ENCODE data around the gene TAOK2.

The TAOK2 gene

GRCh38 chr16:29975134-29975538 lies 1.5 kb downstream of the TAOK2 start:
- H3K9ac ChIP-seq (ENCODE audit: low read length) = peak overlapping the region; percentile 95
- no peaks in the 10 kb centered on the region for H3K9me3 ChIP-seq (ENCODE audit: low read length)
- TF ChIP-seq, protein P1, sequence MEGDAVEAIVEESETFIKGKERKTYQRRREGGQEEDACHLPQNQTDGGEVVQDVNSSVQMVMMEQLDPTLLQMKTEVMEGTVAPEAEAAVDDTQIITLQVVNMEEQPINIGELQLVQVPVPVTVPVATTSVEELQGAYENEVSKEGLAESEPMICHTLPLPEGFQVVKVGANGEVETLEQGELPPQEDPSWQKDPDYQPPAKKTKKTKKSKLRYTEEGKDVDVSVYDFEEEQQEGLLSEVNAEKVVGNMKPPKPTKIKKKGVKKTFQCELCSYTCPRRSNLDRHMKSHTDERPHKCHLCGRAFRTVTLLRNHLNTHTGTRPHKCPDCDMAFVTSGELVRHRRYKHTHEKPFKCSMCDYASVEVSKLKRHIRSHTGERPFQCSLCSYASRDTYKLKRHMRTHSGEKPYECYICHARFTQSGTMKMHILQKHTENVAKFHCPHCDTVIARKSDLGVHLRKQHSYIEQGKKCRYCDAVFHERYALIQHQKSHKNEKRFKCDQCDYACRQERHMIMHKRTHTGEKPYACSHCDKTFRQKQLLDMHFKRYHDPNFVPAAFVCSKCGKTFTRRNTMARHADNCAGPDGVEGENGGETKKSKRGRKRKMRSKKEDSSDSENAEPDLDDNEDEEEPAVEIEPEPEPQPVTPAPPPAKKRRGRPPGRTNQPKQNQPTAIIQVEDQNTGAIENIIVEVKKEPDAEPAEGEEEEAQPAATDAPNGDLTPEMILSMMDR (IDR thresholded peaks at IDR 0.05; ENCODE audit: low read length) = no peak
- TF ChIP-seq EZH2 (IDR thresholded peaks at IDR 0.05; ENCODE audit: borderline replicate concordance, low read length) = no peak
- peak overlapping the region; percentile 85 for H3K4me3 ChIP-seq (ENCODE audit: low read depth, low read length, poor library complexity, severe bottlenecking)
- H3K27ac ChIP-seq (ENCODE audit: low read depth, low read length, poor library complexity, severe bottlenecking) = peak overlapping the region; percentile 46
- peak overlapping the region; percentile 93 for H3K4me2 ChIP-seq (ENCODE audit: low read length)
- H3K36me3 ChIP-seq (ENCODE audit: insufficient read depth, low read length) = peaks cover 34% of the 10 kb centered on the region
- H2AFZ ChIP-seq (ENCODE audit: low read length) = no peak overlapping the region
- H3F3A ChIP-seq (ENCODE audit: insufficient read depth, low read length) = no peaks in the 10 kb centered on the region; the same call in 1 of the 2 replicates
- H3K9me2 ChIP-seq (ENCODE audit: low read depth, low read length) = no peaks in the 10 kb centered on the region
- H3K79me2 ChIP-seq (ENCODE audit: insufficient read depth, low read length) = peaks cover 11% of the 10 kb centered on the region
- no peaks in the 10 kb centered on the region for H4K20me1 ChIP-seq (ENCODE audit: insufficient read depth, low read length)
- H3K4me1 ChIP-seq (ENCODE audit: insufficient read depth, low read length, severe bottlenecking) = peaks cover 25% of the 10 kb centered on the region
- no peaks in the 10 kb centered on the region for H3K27me3 ChIP-seq (ENCODE audit: insufficient read depth, low read length)

GRCh38 chr16:29975811-29976511 lies 2.3 kb downstream of the TAOK2 start:
- Histone ChIP-seq H3K9me2 (ENCODE audit: low read depth, low read length) (no peaks in the 10 kb centered on the region), H2AFZ (ENCODE audit: low read length) (no peak overlapping the region), H3K4me3 (ENCODE audit: low read depth, low read length, poor library complexity, severe bottlenecking) (peak overlapping the region; percentile 85), H3K27ac (ENCODE audit: low read depth, low read length, poor library complexity, severe bottlenecking) (peak overlapping the region; percentile 46), H3K9me3 (ENCODE audit: low read length) (no peaks in the 10 kb centered on the region), H3K9ac (ENCODE audit: low read length) (peak overlapping the region; percentile 95; the same call in 1 of the 2 replicates), H3K4me2 (ENCODE audit: low read length) (peak overlapping the region; percentile 93), H3K36me3 (ENCODE audit: insufficient read depth, low read length) (peaks cover 42% of the 10 kb centered on the region), H3K27me3 (ENCODE audit: insufficient read depth, low read length) (no peaks in the 10 kb centered on the region), H3K79me2 (ENCODE audit: insufficient read depth, low read length) (peaks cover 11% of the 10 kb centered on the region), H3K4me1 (ENCODE audit: insufficient read depth, low read length, severe bottlenecking) (peaks cover 25% of the 10 kb centered on the region), H3F3A (ENCODE audit: insufficient read depth, low read length) (no peaks in the 10 kb centered on the region; the same call in 1 of the 2 replicates), H4K20me1 (ENCODE audit: insufficient read depth, low read length) (no peaks in the 10 kb centered on the region)
- TF ChIP-seq, protein P1 (IDR thresholded peaks at IDR 0.05; ENCODE audit: low read length) = no peak; the same call in 1 of the 2 replicates
- TF ChIP-seq EZH2 (IDR thresholded peaks at IDR 0.05; ENCODE audit: borderline replicate concordance, low read length) = no peak

- Histone ChIP-seq H3K4me2 (ENCODE audit: low read length) (no peak overlapping the region; the same call in 1 of the 2 replicates), H4K20me1 (ENCODE audit: insufficient read depth, low read length) (no peaks in the 10 kb centered on the region), H3K9me2 (ENCODE audit: low read depth, low read length) (no peaks in the 10 kb centered on the region), H3F3A (ENCODE audit: insufficient read depth, low read length) (no peaks in the 10 kb centered on the region), H3K9ac (ENCODE audit: low read length) (no peak overlapping the region), H3K27me3 (ENCODE audit: insufficient read depth, low read length) (no peaks in the 10 kb centered on the region), H2AFZ (ENCODE audit: low read length) (no peak overlapping the region), H3K36me3 (ENCODE audit: insufficient read depth, low read length) (peaks cover 51% of the 10 kb centered on the region), H3K27ac (ENCODE audit: low read depth, low read length, poor library complexity, severe bottlenecking) (no peak overlapping the region), H3K4me1 (ENCODE audit: insufficient read depth, low read length, severe bottlenecking) (peaks cover 25% of the 10 kb centered on the region), H3K9me3 (ENCODE audit: low read length) (no peaks in the 10 kb centered on the region), H3K4me3 (ENCODE audit: low read depth, low read length, poor library complexity, severe bottlenecking) (no peak overlapping the region), H3K79me2 (ENCODE audit: insufficient read depth, low read length) (peaks cover 11% of the 10 kb centered on the region)
- no peak for TF ChIP-seq EZH2 (IDR thresholded peaks at IDR 0.05; ENCODE audit: borderline replicate concordance, low read length)
- TF ChIP-seq, protein P1 (IDR thresholded peaks at IDR 0.05; ENCODE audit: low read length) = no peak
These were observed 3.6 kb downstream of the TAOK2 start for GRCh38 chr16:29977063-29977825.

Measured in OCI-LY1 (cell line).